ENCODE measurements around the gene ZBTB34.

DNA sequence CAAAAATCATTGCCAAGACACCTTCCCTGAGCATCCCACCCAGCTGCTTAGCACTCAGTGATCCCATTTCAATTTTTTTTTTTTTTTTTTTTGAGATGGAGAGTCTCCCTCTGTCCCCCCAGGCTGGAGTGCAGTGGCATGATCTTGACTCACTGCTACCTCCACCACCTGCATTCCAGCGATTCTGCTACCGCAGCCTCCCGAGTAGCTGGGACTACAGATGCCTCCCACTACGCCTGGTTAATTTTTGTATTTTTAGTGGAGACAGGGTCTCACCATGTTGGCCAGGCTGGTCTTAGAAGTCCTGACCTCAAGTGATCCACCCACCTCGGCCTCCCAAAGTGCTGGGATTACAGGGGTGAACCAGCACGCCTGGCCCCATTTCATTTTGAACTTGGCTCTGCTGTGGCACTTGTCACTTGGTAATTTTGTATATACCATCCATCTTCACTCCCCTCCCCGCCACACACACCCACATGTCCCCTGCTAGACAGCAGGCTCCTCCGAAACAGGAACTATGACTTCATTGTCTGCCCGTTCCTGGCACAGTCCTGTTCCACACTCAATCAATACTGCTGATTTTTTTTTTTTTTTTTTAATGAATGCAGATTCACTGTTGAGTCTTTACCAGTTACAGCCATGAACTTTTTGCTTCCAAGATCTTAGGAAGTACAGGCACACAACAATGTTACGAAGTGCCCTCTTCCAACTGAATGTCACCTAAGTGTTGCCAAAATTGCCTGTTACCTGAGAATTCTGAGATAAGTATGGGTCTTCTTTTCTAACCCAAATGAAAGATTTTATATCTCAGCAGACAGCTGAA lies 17.3 kb upstream of the ZBTB34 start:
- TF ChIP-seq CTCF (IDR thresholded peaks at IDR 0.05) (no peak), POLR2A (IDR thresholded peaks at IDR 0.05) (no peak)
